Measurements from ENCODE around the gene PPARG.
"Not testable (repeated sequence)": the region's sequence is repeated elsewhere in the genome, so short reads cannot be mapped to it uniquely, and the experiment has no call there.

PPARG gene

DNA sequence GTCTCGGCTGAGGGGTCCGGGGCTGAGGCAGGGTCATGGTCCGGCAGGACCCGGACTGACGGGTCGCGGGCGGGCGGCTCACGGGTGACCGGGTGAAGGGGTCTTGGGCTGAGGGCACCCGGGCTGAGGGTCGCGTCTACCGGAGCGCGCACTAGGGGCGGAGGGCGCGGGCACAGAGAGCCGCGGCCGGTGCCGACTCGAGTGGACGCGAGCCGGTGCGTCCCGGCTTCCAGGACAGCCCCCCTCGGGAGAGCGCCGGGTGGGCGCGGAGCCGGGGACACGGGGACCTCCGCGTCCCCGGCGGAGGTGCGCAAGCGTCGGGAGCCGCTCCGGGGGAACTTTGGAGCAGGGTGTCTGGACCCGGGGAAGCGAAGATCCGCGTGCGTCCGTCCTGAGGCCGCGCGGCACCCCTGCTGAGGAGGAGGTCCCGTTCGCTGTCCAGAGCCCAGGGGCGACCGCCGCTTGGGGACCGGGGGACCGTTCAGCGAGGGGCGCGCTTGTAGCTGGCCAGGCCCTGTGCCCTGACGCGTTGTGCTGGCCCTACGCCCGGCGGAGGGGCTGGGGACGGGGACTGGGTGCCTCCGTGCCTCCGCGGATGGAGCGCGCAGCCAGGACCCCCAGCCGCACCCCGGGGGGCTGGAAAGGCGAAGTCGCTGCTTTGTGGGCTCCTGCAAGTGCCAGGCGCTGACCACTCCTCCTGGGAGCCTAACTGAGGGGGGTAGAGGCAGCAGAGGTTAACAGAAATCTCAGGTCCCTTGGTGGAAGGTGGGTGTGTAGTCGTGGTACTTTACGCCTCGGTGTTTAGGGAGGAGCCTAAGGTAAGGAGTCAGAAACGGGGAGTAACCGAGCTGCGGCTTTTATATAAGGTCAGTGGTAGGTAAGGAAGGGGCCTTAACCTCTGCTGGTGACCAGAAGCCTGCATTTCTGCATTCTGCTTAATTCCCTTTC lies at the start of gene PPARG:
TSS of gene PPARG (plus strand) at position 889 of the 948 bp plus-strand sequence. CDS start 90,642 bp downstream, outside the sequence.
- DNase-seq, result peak; percentile 14

GRCh38 chr3:12239301-12239700 lies 49.6 kb upstream of the PPARG start:
- DNase-seq, result no peak

- DNase-seq, result no peak
Observed at GRCh38 chr3:12242772-12243171, 46.1 kb upstream of the PPARG start.

DNA sequence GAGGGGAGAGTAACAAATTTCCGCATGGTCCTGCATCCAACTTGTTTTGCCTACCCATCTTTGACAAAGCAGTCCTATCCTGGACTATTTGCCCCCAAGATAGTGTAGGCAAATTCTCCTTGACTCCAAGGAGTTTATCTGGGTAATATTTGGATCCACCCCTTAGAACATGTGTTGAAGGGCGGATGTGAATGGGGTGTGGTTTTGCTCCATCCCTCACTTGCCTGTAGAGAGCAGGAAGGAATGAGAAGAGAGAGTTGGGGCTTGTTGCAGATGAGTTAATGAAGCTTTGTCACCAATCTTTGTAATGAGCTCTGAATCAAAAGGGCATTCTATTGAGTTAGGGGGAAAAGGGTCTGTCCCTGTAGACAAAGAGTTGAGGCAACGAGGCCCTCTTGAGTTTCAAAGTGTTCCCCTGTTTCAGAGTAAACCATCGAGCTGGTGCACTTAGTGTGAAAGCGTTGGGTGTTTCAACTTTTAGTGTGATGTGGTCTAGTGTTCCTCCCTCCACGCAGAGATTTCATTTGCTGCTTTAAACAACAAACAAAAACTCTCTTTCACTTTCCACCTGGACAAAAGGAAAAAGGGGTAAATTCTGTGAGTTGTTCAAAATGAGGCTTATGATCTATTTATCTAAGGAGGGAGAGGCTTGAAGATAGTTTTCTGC lies 42.2 kb upstream of the PPARG start:
- DNase-seq, result no peak

GRCh38 chr3:12247411-12247810 lies 41.5 kb upstream of the PPARG start:
- DNase-seq, result no peak

- DNase-seq, result no peak
Observed at GRCh38 chr3:12249519-12249918, 39.4 kb upstream of the PPARG start.

DNA sequence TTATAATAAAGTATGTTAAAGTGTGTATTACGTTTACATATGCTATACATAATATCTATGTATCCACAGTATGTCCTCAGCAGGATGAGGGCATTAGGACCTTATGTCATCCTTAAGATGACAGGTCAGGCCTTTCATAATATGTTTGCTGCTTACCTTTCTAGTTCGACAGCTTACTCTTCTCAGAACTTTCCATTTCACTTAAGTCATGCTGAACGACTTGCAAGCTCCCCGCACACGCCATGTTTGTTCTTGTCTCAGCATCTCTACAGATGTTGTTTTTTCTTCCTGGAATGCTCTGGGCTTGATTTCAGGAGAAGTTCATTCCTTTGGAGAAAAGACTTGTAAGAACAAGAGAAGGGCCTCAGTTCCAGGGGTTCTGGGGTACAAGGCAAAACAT lies 36.0 kb upstream of the PPARG start:
- DNase-seq, result no peak

DNA sequence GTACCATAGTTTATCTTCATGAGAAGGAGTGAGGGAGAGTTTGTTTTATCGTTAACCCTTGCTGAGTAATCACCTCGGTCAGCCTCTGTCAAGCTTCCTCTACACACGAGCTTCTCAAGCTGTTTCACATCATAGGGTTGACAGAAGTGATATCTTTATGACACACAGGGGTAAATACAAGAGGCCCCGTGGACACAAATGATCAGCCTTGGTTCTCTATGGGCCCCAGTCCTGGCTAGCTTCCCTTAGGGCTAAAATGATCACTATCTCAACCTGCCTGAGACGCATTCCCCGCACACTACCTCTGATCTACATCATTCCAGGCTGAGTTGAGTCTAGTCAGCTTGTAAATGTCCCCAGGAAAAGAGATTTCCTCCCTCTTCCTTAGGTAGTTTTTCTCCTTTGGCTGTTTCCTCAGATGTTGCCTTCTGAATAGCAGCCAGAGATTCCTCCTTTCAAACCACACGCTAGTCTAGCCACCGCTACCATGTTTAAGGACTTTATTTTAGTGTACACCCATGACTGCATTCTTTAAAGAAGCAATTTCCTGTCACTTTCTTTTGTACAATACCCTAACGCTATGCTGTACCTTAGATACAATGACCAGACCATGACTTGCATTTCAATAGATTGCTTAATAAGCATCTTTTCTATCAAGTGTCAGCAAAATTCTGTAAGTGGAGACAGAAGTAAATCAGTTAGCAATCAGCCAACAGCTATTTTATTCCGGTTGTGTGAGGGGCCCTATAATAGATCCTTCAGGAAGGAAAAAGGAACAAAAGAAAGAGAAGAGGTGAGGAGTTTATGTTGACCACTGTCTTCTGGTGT lies 35.1 kb upstream of the PPARG start:
- no peak for DNase-seq

DNA sequence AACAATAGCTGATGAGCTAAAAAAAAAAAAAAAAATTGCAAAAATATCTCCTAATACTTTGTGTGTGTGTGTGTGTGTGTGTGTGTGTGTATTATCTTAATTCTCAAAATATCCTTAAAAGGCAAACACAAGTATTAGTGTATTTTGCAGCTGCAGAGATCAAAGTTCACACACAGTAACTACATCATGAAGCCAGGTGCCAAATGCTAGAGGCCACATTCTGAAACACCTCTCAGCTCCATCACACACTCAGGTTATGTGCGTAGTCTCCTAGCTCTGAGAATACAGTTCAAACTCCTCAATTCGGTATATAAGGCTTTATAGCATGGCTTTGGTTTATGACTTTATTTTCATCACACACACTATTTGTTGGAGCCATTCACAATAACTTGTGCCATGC lies 33.5 kb upstream of the PPARG start:
- no peak for DNase-seq

GRCh38 chr3:12258911-12259310 lies 30.0 kb upstream of the PPARG start:
- DNase-seq, result no peak

DNA sequence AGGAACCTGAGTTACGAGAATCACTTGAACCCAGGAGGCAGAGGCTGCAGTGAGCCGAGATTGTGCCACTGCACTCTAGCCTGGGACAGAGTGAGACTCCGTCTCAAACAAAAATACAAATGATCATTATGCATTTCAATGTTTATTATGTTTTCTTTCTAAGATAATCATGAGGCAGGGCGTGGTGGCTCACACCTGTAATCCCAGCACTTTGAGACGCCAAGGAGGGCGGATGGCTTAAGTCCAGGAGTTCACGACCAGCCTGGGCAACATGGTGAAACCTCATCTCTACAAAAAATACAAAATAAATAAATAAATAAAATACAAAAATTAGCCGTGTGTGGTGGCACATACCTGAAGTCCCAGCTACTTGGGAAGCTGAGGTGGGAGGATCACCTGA lies 26.7 kb upstream of the PPARG start:
- not testable (repeated sequence) for DNase-seq

- no peak for DNase-seq
Observed at GRCh38 chr3:12265508-12265907, 23.4 kb upstream of the PPARG start.

DNA sequence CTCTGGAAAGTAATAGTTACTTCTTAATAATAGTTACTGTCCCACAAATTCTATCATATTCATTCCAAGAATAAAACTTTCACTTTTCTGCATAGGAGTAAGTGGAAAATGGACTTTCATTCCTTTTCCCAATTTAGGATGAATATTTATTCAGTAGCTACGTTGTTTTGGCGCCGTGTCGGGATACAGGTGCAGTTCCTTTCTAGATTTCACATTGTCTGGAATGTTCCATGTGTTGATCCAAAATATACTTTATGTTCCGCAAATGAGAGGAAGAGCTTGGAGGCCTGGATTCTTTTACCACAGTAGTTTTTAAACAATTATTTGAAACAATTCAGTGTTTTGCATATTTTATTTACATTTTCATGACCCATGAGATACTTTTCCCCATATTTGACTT lies 22.8 kb upstream of the PPARG start:
- no peak for DNase-seq

DNA sequence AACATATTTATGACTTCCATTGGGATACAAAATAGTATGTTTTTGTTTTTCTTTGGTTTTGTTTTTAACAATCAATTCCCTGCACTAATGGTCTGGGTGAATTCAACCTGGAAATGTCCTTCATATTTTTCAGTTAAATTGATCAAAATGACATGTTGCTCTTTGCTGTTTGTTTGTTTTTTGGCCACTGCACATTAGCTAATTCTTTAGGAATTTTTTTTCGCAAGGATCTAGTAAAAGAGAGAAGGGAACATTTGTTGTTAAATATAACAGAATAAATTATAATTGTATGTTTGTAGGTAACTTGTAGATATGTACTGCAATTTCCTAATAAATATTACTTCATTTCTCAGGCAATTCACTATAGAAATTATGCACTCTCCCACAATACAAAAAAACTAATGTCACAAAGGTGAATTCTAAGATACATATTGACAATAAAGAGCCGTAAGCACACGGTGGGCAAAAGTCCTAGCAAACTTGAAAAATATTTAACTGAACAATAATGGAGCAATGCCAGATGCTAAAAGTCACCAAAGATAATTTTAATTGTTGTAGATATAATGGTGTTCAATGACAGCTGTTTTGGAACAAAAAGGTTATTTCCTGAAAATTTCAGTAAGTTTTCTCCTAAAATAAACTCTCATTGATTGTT lies 21.4 kb upstream of the PPARG start:
- DNase-seq, result no peak

DNA sequence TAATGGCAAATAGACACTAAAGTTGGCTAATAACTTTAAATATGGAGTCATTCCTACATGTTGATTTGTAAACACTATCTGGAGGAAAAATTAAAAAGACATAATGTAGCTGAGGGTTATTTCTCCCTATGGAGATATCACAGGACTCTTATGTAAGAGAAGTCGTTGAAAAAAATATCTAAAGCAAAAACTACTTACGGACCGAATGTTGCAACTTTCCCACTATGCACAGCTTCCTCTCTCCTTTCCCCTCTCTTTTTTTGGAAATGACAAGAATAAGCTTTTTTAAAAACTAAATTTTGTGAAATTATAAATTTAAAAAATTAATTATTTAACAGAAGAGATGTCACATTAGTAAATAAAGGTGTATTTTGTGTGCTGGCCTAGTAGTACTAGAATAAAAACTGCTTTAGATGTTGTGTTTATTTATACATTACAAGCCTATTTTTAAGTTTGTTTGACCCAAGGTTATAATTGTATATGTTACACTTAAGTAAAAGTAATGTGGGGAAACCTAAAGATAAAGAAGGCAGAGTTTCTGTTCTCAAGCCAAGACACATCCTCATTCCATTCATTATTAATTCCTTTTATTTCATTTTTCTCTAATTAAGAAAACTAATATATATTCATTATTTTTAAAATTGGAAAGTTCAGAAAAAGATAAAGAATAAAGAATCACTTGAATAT lies 20.7 kb upstream of the PPARG start:
- no peak for DNase-seq

- DNase-seq, result no peak
Observed at GRCh38 chr3:12270976-12271375, 17.9 kb upstream of the PPARG start.

DNA sequence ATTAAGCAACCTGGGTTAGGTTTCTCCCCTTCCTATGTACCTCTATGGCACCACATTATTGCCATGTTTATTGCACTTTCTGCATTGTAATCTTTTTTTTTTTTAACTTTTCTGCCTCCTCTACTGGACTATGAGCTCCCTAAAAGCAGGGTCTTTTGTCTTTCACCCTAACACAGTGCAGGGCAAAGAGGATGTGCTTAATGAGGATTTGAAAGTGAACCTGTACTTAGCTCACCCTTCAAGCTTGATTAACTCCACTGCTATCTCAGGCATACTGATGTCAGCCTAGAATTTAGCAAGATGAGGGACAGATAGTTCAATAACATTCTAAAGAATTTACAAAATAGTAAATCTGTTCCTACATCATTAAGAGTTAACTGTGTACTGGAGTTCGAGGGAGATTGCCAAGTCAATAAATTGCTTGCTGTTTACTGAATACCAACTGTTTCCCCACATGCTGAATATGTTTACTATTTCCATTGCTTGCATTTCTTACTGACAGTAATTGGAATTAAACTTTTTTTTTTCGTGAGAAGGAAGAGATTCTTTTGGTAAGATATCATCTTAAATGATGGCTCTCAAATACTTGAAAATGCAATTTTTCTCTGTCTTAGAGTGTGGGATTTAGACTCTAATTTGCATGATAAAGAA lies 15.7 kb upstream of the PPARG start:
- no peak for DNase-seq

GRCh38 chr3:12275974-12276650 lies 12.8 kb upstream of the PPARG start:
- no peak for DNase-seq

DNA sequence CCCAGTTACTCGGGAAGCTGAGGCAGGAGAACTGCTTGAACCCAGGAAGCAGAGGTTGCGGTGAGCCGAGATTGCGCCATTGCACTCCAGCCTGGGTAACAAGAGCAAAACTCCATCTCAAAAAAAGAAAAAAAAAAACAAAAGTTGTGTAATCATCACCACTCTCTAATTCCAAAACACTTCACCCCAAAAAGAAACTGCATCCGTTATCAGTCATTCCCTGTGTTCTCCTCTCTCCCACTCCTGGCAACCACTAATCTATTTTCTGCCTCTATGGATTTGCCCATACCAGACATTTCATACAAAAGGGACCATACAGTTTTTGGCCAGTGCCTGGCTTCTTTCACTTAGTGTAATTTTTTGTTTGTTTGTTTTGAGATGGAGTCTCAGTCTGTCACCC lies 12.0 kb upstream of the PPARG start:
- not testable (repeated sequence) for DNase-seq

GRCh38 chr3:12278566-12278965 lies 10.3 kb upstream of the PPARG start:
- DNase-seq, result no peak
